GM18951 (cell line): ENCODE data around the gene NTRK2.

Experiments
- POLR2A ChIP-seq: IDR thresholded peaks from 4 replicates; pipeline ENCODE4 v1.6.1; 2011; ENCODE audit warnings: mild to moderate bottlenecking; ENCODE audit not compliant: insufficient read length, insufficient read depth; ENCODE audit errors: extremely low read depth
- in situ Hi-C: fragments of 300-500 bp; cut with MboI; formaldehyde crosslinking; loops from one replicate; pipeline ENCODE4 v1.12.0; 2022; ENCODE audit warnings: low sequenced_read_pairs, mixed read lengths, inconsistent platforms; ENCODE audit not compliant: unreplicated experiment

The NTRK2 gene

DNA sequence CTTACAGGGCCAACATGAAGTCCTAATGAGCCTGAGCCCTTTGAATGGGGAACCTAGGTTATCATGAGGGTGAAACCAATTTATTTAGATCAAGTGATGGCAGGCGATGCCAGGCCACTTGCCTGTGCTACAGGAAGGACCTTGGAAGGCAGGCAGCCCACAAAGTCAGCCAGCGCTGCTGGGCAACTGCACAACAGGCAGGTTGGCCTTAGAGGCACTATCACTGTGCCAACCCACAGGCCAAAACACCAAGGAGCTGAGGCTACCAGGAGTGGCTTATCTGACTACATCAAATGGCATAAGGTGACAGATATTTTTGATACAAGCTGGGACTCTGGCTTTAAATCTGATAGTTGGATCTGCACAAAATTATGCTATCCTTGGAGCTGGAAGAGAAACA, 319.1 kb downstream of the NTRK2 start:
- in situ Hi-C loops, result no loop called here
- no peak for TF ChIP-seq POLR2A

DNA sequence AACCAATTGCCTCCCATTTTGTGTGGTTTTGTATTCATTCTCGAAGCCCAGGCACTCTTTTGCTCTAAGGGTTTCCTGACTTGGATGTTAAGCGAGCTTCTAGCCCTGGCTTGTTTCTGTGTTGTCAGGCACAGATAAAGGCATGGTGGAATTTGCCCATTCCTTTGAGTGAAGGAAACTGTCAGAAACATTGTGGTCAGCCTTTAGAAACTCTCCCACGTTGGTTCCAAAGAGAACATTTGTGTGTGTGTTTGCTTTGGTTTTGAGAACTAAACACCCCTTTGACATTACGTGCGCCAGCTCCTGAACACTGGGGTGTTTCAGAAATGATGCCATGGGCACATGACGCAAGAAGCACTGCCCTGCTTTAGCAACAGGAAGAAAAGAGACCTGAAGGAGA, 320.9 kb downstream of the NTRK2 start:
- in situ Hi-C loops, result no loop called here
- TF ChIP-seq POLR2A, result no peak

DNA sequence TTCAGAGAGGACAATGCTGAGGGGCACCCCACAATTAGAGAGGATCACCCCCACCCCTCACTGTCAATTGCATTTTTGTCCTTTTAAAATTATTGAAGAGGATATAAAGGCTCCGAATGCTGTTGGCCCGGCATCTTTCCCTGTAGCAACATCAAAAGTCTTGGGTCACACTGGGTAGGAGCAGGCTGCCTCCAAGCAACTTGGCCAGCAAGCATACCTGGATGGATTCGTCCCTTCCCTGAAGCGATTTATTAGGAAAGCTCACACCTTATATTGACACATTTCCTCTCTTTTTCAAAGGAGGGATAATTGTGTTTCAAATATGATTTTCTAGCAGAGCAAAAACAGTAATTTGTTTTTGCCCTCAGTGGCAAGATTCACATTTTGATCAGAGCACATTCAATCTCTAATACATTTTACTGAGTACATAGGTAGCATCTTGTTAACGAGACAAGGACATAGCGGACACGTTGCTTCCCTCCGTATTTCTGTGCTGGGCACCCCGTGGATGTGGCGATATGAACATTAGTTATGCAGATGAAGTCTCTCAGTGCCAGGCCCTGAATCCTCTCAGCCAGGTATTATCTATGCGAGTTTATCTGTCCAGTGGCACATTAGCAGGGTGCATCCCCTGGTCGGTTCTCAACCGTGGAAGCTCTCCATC, 321.5 kb downstream of the NTRK2 start:
- no peak for TF ChIP-seq POLR2A
- in situ Hi-C loops, result no loop called here

DNA sequence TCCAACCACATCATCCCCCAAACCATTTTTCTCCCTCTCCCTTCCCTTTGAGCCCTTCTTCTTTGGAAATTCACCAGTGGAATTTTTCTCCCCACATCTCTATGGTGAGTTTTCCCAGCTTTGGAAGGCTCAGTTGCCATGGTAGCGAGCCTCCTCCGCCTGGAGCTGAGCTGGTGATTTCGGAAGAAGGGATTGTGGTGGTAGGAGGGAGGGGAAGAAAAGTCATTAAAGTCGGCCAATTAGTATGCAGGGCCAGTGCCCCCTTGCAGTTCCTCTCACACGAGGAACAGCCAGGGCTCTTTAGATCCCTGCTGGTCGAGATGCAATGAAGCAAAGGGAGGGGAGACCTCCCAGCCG, 322.0 kb downstream of the NTRK2 start:
- in situ Hi-C loops, result no loop called here

GRCh38 chr9:84992381-84992780, 322.9 kb downstream of the NTRK2 start:
- in situ Hi-C loops, result no loop called here
- TF ChIP-seq POLR2A, result no peak

More for the DNA sequence above, 322.0 kb downstream of the NTRK2 start:
- TF ChIP-seq POLR2A, result no peak

- in situ Hi-C loops, result no loop called here
- no peak for TF ChIP-seq POLR2A
Observed at GRCh38 chr9:84993105-84993504, 323.6 kb downstream of the NTRK2 start.

DNA sequence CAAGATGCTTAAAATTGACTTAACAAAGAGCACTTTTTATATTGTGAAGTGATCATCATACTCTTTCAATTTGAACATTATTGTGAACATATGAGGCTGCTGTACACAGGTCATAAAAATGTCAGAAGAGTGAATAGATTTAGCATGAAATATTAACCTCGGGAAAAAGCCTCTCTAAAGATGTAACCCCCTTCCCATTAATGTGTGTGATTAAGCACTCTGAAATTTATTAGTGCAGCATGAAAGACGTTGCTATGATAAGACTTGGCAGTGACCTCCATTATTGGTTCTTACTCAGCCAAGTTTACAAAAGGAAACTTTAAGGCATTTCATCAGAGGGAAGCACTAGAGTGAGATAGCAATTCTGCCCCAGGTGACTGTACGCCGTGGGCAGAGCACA, 326.5 kb downstream of the NTRK2 start:
- in situ Hi-C loops, result no loop called here
- TF ChIP-seq POLR2A, result no peak

GRCh38 chr9:84996716-84997115, 327.2 kb downstream of the NTRK2 start:
- in situ Hi-C loops, result no loop called here

GRCh38 chr9:84997472-84997871, 327.9 kb downstream of the NTRK2 start:
- in situ Hi-C loops, result no loop called here
- no peak for TF ChIP-seq POLR2A

More at GRCh38 chr9:84996716-84997115, 327.2 kb downstream of the NTRK2 start:
- TF ChIP-seq POLR2A, result no peak

- in situ Hi-C loops, result no loop called here
- TF ChIP-seq POLR2A, result no peak
Observed at GRCh38 chr9:84998639-84999038, 329.1 kb downstream of the NTRK2 start.

- TF ChIP-seq POLR2A, result no peak
- in situ Hi-C loops, result no loop called here
Observed at GRCh38 chr9:84999788-85000187, 330.3 kb downstream of the NTRK2 start.

DNA sequence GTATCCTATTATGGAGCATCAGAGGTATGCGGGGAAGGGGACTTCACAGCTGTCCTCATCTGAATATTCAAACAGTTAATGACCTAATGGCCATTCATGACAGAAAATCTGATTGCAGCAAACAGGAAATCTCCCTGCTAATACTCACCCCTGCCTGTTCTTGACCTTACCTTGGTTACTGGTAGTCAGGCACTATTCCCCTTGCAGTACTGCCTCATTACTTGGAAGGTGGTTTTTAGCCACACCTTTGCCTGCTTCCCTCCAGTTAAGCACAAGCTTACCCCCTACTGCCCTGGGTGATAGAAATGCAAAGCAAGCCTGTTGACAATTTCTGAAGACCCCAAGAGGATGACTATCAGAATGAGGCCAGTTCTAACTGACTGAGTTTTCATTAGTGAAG, 332.4 kb downstream of the NTRK2 start:
- TF ChIP-seq POLR2A, result no peak
- in situ Hi-C loops, result no loop called here

GRCh38 chr9:85004818-85005413, 335.4 kb downstream of the NTRK2 start:
- no peak for TF ChIP-seq POLR2A

DNA sequence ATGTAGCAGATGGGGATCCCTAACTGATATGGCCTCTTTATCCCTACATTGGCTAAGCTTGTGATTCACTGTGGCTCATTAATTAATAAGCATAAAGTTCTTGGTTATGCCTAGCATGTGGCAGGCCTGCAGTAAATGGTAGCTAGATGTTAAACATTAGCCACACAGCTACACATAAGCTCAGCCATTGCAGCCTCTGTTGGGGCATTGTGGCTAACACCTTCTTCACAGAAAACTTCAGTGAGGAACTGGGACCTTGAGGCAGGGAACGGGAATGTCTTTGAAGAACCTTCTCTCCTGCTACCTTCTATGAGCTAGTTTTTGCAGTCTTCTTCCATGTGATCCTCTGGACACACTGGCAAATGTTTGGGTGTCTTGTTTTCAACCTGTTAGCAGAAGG, 338.2 kb downstream of the NTRK2 start:
- no peak for TF ChIP-seq POLR2A
- in situ Hi-C loops, result no loop called here

More at GRCh38 chr9:85004818-85005413, 335.4 kb downstream of the NTRK2 start:
- in situ Hi-C loops, result no loop called here
